K562 (cell line): ENCODE measurements around the gene TMEM141. TPM values are rescaled to one million over a fixed set of nuclear protein-coding genes. Genes with fewer than 3 reads are reported as not detected.

ENCODE experiments used
- DDX20 ChIP-seq: fragments of 450-650 bp; IDR thresholded peaks from 2 replicates; pipeline ENCODE4 v1.6.1; 2016; ENCODE audit warnings: missing genetic modification characterization, low read depth, mild to moderate bottlenecking, missing compliant biosample characterization, moderate library complexity
- FOXK1 ChIP-seq: sonication (generic); formaldehyde crosslinking; IDR thresholded peaks from 2 replicates; pipeline ENCODE4 v1.8.0; 2022; ENCODE audit warnings: missing genetic modification reagents, mild to moderate bottlenecking, borderline replicate concordance
- GATAD2A ChIP-seq: fragments of 450-650 bp; IDR thresholded peaks from 2 replicates; pipeline ENCODE4 v1.6.1; 2017
- HMBOX1 ChIP-seq: sonication (generic); IDR thresholded peaks from 2 replicates; pipeline ENCODE4 v1.6.1; 2016
- JUNB ChIP-seq: fragments of 450-650 bp; formaldehyde crosslinking; conservative IDR thresholded peaks from 2 replicates; pipeline ENCODE4 v1.4.0; 2020; ENCODE audit warnings: mild to moderate bottlenecking
- TAF1 ChIP-seq: IDR thresholded peaks from 2 replicates; pipeline ENCODE4 v1.6.1; 2011; ENCODE audit warnings: mild to moderate bottlenecking, low read length, moderate library complexity; ENCODE audit not compliant: insufficient read depth, control insufficient read depth, severe bottlenecking; ENCODE audit errors: extremely low read depth
- TAF15 ChIP-seq: fragments of 200-400 bp; formaldehyde crosslinking; IDR thresholded peaks from 2 replicates; pipeline ENCODE4 v1.6.1; 2017; ENCODE audit warnings: mild to moderate bottlenecking, low read depth, low read length, moderate library complexity
- TAL1 ChIP-seq: fragments of 450-650 bp; IDR thresholded peaks from 2 replicates; pipeline ENCODE4 v1.6.1; 2016; ENCODE audit warnings: mild to moderate bottlenecking
- XRCC5 ChIP-seq: fragments of 200-400 bp; formaldehyde crosslinking; IDR thresholded peaks from 2 replicates; pipeline ENCODE4 v1.6.1; 2017; ENCODE audit warnings: low read depth, mild to moderate bottlenecking, low read length
- ZBED1 ChIP-seq: IDR thresholded peaks from 2 replicates; pipeline ENCODE4 v1.6.1; 2014
- ZFX ChIP-seq: sonication (generic); formaldehyde crosslinking; IDR thresholded peaks from 2 replicates; pipeline ENCODE4 v1.8.0; 2022; ENCODE audit warnings: mild to moderate bottlenecking, missing genetic modification reagents, moderate library complexity
- ZKSCAN3 ChIP-seq: fragments of 250-450 bp; sonication (Bioruptor Pico); IDR thresholded peaks from 2 replicates; pipeline ENCODE4 v1.4.0; 2020
- ZNF316 ChIP-seq: fragments of 450-650 bp; IDR thresholded peaks from 2 replicates; pipeline ENCODE4 v1.6.1; 2016
- polyA plus RNA-seq, 8 experiments: library from polyadenylated mRNA; depleted of rRNA in 4 of 8; stranded (reverse) in 5 of 8; unstranded in 3 of 8; fragments of >200 nt; fragmentation: Nextera tagmentation in 2 of 8; fragmentation: Illumina TruSeq in 1 of 8; extraction: Ambion mirVana in 2 of 8; extraction: Trizol in 1 of 8; gene quantifications; 2 replicates each; pipeline versions ENCODE4 v1.2.1 to v1.2.3, GENCODE V29; 2011 to 2014; ENCODE audit warnings: inconsistent platforms in 1 of 8, missing spikeins in 1 of 8
- total RNA-seq, 7 experiments: library from RNA; depleted of rRNA in 6 of 7; stranded (reverse); fragments of >200 nt in 6 of 7; fragmentation: Illumina TruSeq in 2 of 7; extraction: Trizol in 2 of 7; gene quantifications; 2 replicates each; pipeline versions ENCODE4 v1.2.1 to v1.2.3, GENCODE V29; 2011 to 2021; ENCODE audit warnings: low replicate concordance in 1 of 7
- TF ChIP-seq, protein P1 (sequence below): fragments of 200-800 bp; sonication (Bioruptor generic); IDR thresholded peaks from 2 replicates; pipeline ENCODE4 v1.6.1; 2017; ENCODE audit warnings: missing genetic modification characterization, missing compliant biosample characterization
- TF ChIP-seq, protein P2 (sequence below): sonication (generic); formaldehyde crosslinking; IDR thresholded peaks from 2 replicates; pipeline ENCODE4 v1.8.0; 2022; ENCODE audit warnings: missing genetic modification reagents, mild to moderate bottlenecking, borderline replicate concordance
- TF ChIP-seq, protein P3 (sequence below), 2 experiments: IDR thresholded peaks; 2 replicates each; pipeline ENCODE4 v1.6.1; 2011; ENCODE audit warnings: borderline replicate concordance in 1 of 2, control low read depth in 1 of 2, low read depth in 1 of 2, low read length in 1 of 2, mild to moderate bottlenecking in 1 of 2, mixed read lengths in 1 of 2, moderate library complexity in 1 of 2; ENCODE audit not compliant: insufficient read depth in 1 of 2, insufficient read length in 1 of 2, poor library complexity in 1 of 2, severe bottlenecking in 1 of 2; ENCODE audit errors: extremely low read depth in 1 of 2
- TF ChIP-seq, protein P4 (sequence below), 2 experiments: fragments of 200-800 bp in 1 of 2; sonication (Bioruptor generic) in 1 of 2; sonication (generic) in 1 of 2; formaldehyde crosslinking in 1 of 2; IDR thresholded peaks in 1 of 2; conservative IDR thresholded peaks in 1 of 2; 2 replicates each; pipeline versions ENCODE4 v1.5.0 to v1.6.1; 2016 to 2020; ENCODE audit warnings: missing compliant biosample characterization in 1 of 2, missing genetic modification characterization in 1 of 2, missing genetic modification reagents in 1 of 2
- TF ChIP-seq, protein P5 (sequence below): fragments of 450-650 bp; IDR thresholded peaks from 2 replicates; pipeline ENCODE4 v1.6.1; 2014; ENCODE audit warnings: low read depth, mild to moderate bottlenecking, moderate library complexity, borderline replicate concordance

The TMEM141 gene
- total and polyA plus RNA-seq, 9 of the 15 experiments (the other 6 are each of a cell fraction or from before 2014, with no cell fraction given) = 21.5 to 123 (median 74.8) TPM

DNA sequence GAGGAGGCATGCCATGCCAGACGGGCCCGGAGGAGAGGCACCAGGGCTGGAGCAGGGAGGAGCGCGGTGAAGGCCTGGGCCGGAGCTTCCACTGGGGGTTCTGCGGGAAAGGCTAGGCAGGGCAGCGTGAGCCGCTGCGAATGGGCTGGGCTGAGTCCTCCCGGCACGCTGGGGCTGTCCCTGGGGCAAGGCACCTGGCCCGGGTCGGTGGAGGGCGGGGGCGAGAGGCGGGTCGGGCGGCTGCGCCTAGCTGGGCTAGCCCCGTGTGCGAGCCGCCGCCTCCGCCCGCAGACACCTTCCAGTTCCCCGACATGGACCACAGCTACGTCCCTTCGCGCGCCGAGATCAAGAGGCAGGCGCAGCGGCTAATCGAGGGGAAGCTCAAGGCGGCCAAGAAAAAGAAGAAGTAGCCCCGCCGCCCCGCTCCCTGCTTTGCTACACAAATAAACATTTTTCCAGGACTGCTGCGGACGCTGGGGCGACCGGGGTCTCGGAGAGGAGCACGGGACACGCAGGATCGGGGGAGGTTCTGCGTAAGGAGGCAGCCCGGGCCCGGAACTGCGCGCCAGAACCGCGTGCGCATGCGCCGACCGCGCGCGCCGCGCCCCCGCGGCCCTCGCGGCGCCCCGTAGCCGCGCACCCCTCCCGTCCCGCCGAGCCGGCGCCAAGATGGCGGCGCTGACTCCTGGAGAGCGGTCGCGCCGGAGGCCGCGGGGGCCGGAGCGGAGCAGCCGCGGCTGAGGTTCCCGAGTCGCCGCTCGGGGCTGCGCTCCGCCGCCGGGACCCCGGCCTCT is 16.3 kb downstream of the TMEM141 start, which contains the start of gene RABL6 (continued):
- TF ChIP-seq, protein P1, sequence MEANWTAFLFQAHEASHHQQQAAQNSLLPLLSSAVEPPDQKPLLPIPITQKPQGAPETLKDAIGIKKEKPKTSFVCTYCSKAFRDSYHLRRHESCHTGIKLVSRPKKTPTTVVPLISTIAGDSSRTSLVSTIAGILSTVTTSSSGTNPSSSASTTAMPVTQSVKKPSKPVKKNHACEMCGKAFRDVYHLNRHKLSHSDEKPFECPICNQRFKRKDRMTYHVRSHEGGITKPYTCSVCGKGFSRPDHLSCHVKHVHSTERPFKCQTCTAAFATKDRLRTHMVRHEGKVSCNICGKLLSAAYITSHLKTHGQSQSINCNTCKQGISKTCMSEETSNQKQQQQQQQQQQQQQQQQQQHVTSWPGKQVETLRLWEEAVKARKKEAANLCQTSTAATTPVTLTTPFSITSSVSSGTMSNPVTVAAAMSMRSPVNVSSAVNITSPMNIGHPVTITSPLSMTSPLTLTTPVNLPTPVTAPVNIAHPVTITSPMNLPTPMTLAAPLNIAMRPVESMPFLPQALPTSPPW (CRISPR knock-in tag) = peak; percentile 85
- TF ChIP-seq TAF1 = peak; percentile 97
- TF ChIP-seq DDX20 (tag) = no peak
- TF ChIP-seq HMBOX1 = no peak
- TF ChIP-seq ZBED1 = no peak
- TF ChIP-seq ZFX (CRISPR knock-in tag) = peak; percentile 49
- TF ChIP-seq ZNF316 = peak; percentile 82
- TF ChIP-seq TAL1 = no peak
- peak; percentile 50; the same call in 1 of the 2 replicates for TF ChIP-seq GATAD2A
- no peak for TF ChIP-seq XRCC5
- TF ChIP-seq, protein P2, sequence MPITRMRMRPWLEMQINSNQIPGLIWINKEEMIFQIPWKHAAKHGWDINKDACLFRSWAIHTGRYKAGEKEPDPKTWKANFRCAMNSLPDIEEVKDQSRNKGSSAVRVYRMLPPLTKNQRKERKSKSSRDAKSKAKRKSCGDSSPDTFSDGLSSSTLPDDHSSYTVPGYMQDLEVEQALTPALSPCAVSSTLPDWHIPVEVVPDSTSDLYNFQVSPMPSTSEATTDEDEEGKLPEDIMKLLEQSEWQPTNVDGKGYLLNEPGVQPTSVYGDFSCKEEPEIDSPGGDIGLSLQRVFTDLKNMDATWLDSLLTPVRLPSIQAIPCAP (CRISPR knock-in tag) = no peak
- TF ChIP-seq ZKSCAN3 (CRISPR knock-in tag) = no peak
- no peak for TF ChIP-seq TAF15
- TF ChIP-seq, protein P3, sequence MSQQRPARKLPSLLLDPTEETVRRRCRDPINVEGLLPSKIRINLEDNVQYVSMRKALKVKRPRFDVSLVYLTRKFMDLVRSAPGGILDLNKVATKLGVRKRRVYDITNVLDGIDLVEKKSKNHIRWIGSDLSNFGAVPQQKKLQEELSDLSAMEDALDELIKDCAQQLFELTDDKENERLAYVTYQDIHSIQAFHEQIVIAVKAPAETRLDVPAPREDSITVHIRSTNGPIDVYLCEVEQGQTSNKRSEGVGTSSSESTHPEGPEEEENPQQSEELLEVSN (IDR thresholded peaks at IDR 0.05; ENCODE audit: borderline replicate concordance in 1 of 2, extremely low read depth in 1 of 2, insufficient read depth in 1 of 2, insufficient read length in 1 of 2, low read depth in 1 of 2, low read length in 1 of 2, poor library complexity in 1 of 2, severe bottlenecking in 1 of 2) = peak; percentile 85 to 87
- TF ChIP-seq JUNB (CRISPR knock-in tag) = no peak
- TF ChIP-seq, protein P4, sequence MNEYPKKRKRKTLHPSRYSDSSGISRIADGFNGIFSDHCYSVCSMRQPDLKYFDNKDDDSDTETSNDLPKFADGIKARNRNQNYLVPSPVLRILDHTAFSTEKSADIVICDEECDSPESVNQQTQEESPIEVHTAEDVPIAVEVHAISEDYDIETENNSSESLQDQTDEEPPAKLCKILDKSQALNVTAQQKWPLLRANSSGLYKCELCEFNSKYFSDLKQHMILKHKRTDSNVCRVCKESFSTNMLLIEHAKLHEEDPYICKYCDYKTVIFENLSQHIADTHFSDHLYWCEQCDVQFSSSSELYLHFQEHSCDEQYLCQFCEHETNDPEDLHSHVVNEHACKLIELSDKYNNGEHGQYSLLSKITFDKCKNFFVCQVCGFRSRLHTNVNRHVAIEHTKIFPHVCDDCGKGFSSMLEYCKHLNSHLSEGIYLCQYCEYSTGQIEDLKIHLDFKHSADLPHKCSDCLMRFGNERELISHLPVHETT (CRISPR knock-in tag; conservative IDR thresholded peaks at IDR 0.05 in 1 of 2, IDR thresholded peaks at IDR 0.05 in 1 of 2) = peak in 1 of 2 experiments; percentile 84; a peak in 2 of 4 replicates
- TF ChIP-seq FOXK1 (CRISPR knock-in tag) = no peak
- TF ChIP-seq, protein P5, sequence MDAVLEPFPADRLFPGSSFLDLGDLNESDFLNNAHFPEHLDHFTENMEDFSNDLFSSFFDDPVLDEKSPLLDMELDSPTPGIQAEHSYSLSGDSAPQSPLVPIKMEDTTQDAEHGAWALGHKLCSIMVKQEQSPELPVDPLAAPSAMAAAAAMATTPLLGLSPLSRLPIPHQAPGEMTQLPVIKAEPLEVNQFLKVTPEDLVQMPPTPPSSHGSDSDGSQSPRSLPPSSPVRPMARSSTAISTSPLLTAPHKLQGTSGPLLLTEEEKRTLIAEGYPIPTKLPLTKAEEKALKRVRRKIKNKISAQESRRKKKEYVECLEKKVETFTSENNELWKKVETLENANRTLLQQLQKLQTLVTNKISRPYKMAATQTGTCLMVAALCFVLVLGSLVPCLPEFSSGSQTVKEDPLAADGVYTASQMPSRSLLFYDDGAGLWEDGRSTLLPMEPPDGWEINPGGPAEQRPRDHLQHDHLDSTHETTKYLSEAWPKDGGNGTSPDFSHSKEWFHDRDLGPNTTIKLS = peak; percentile 70; the same call in 1 of the 2 replicates
